HepG2 (cell line): ENCODE measurements around the gene PRKCE. TPM values are rescaled to one million over a fixed set of nuclear protein-coding genes. Genes with fewer than 3 reads are reported as not detected.

Experiments used
- ATAC-seq: fragments of 200-7000 bp; cut with Tn5 transposase; 3 replicates; pipeline ENCODE4 v1.9.1; 2020; ENCODE audit warnings: mild to moderate bottlenecking, moderate library complexity
- BruUV-seq: library from RNA; stranded (reverse); fragments of 400-500 nt; replicated peaks from 2 replicates; lab custom pipeline; 2021; lab: Mats Ljungman, UMichigan
- CTCF ChIA-PET: fragments of 300-600 bp; formaldehyde crosslinking; extraction: SDS; loops from one replicate; lab custom pipeline; 2021; ENCODE audit warnings: low total read pairs, inconsistent platforms, low intra/inter-chr PET ratio; lab: Yijun Ruan, JAX
- POLR2A ChIA-PET: fragments of 350-600 bp; sonication (Branson Sonifier 250); formaldehyde crosslinking; loops from one replicate; lab custom pipeline; 2020; ENCODE audit warnings: antibody characterized with exemption, inconsistent platforms; lab: Yijun Ruan, JAX
- DNase-seq: peaks from one replicate; pipeline ENCODE4 v3.0.0-alpha.2; 2015; ENCODE audit warnings: low spot score
- FAIRE-seq: peaks from 3 replicates; lab custom pipeline; 2011; peaks lifted over from hg19 to GRCh38; lab: Jason Lieb, UNC
- H2AFZ ChIP-seq: one replicate; pipeline ENCODE4 v1.6.1; 2011; ENCODE audit warnings: low read length, inconsistent platforms
- H3K27ac ChIP-seq: fragments of 300-600 bp; 3 replicates; pipeline ENCODE4 v1.8.0; 2011; ENCODE audit warnings: mixed run types, mild to moderate bottlenecking, mixed read lengths, low read length, inconsistent platforms; ENCODE audit not compliant: insufficient read depth; ENCODE audit errors: extremely low read length
- H3K27me3 ChIP-seq, 2 experiments: fragments of 200-600 bp in 1 of 2; 2 replicates in 1 of 2; 3 replicates in 1 of 2; pipeline versions ENCODE4 v1.6.0 to v1.8.0; 2011; ENCODE audit warnings: low read length in 2 of 2, mild to moderate bottlenecking in 2 of 2, moderate library complexity in 2 of 2, inconsistent platforms in 1 of 2; ENCODE audit not compliant: insufficient read depth in 2 of 2, control insufficient read depth in 1 of 2
- H3K36me3 ChIP-seq, 2 experiments: fragments of 200-600 bp in 1 of 2; replicated peaks in 1 of 2; 2 replicates in 1 of 2; 3 replicates in 1 of 2; pipeline versions ENCODE4 v1.5.1 to v1.8.0; 2011; ENCODE audit warnings: low read length in 2 of 2, inconsistent platforms in 1 of 2; ENCODE audit not compliant: insufficient read depth in 2 of 2, control insufficient read depth in 1 of 2
- H3K4me1 ChIP-seq: 2 replicates; pipeline ENCODE4 v1.5.1; 2012; ENCODE audit warnings: low read length, inconsistent platforms; ENCODE audit not compliant: insufficient read depth
- H3K4me2 ChIP-seq: 2 replicates; pipeline ENCODE4 v1.6.0; 2011; ENCODE audit warnings: low read depth, low read length, inconsistent platforms
- H3K4me3 ChIP-seq, 3 experiments: fragments of 200-600 bp in 1 of 3; sonication (generic), shearing (Covaris generic) in 1 of 3; replicated peaks in 1 of 3; 2 replicates each; pipeline ENCODE4 v1.5.1; 2011 to 2016; ENCODE audit warnings: low read length in 3 of 3, inconsistent platforms in 2 of 3, low read depth in 2 of 3, mild to moderate bottlenecking in 2 of 3, control low read depth in 1 of 3, mixed read lengths in 1 of 3; ENCODE audit not compliant: insufficient read depth in 1 of 3
- H3K79me2 ChIP-seq: one replicate; pipeline ENCODE4 v1.6.1; 2011; ENCODE audit warnings: low read length, inconsistent platforms; ENCODE audit not compliant: insufficient read depth
- H3K9ac ChIP-seq: 2 replicates; pipeline ENCODE4 v1.6.0; 2011; ENCODE audit warnings: mild to moderate bottlenecking, low read depth, low read length, inconsistent platforms; ENCODE audit not compliant: insufficient read depth
- H3K9me3 ChIP-seq: 2 replicates; pipeline ENCODE4 v1.5.1; 2012; ENCODE audit warnings: mild to moderate bottlenecking, low read length
- H4K20me1 ChIP-seq: 2 replicates; pipeline ENCODE4 v1.6.0; 2011; ENCODE audit warnings: inconsistent platforms, mild to moderate bottlenecking, low read length, moderate library complexity; ENCODE audit not compliant: insufficient read depth
- CREB1 ChIP-seq, 2 experiments: fragments of 450-650 bp in 1 of 2; IDR thresholded peaks; 2 replicates each; pipeline ENCODE4 v1.6.1; 2016 to 2017; ENCODE audit warnings: control low read depth in 1 of 2, mild to moderate bottlenecking in 1 of 2, missing compliant biosample characterization in 1 of 2, missing genetic modification characterization in 1 of 2
- CREM ChIP-seq, 2 experiments: sonication (generic) in 1 of 2; formaldehyde crosslinking in 1 of 2; IDR thresholded peaks; 2 replicates each; pipeline versions ENCODE4 v1.4.0 to v1.6.1; 2016 to 2020; ENCODE audit warnings: antibody characterized with exemption in 1 of 2, mild to moderate bottlenecking in 1 of 2, missing genetic modification reagents in 1 of 2
- EED ChIP-seq: sonication (generic); formaldehyde crosslinking; IDR thresholded peaks from 2 replicates; pipeline ENCODE4 v1.5.0; 2020; ENCODE audit warnings: mild to moderate bottlenecking, missing genetic modification reagents
- HIVEP1 ChIP-seq: sonication (generic); formaldehyde crosslinking; IDR thresholded peaks from 2 replicates; pipeline ENCODE4 v1.4.0; 2020; ENCODE audit warnings: mild to moderate bottlenecking, missing genetic modification reagents
- KLF9 ChIP-seq: IDR thresholded peaks from 2 replicates; pipeline ENCODE4 v1.6.1; 2016; ENCODE audit warnings: low read depth
- MTA3 ChIP-seq: sonication (generic); formaldehyde crosslinking; IDR thresholded peaks from 2 replicates; pipeline ENCODE4 v1.4.0; 2020; ENCODE audit warnings: missing genetic modification reagents
- NR2C2 ChIP-seq: sonication (generic); formaldehyde crosslinking; IDR thresholded peaks from 2 replicates; pipeline ENCODE4 v1.4.0; 2020; ENCODE audit warnings: missing genetic modification reagents, mild to moderate bottlenecking, moderate library complexity, borderline replicate concordance
- POLR2A ChIP-seq, 2 experiments: IDR thresholded peaks; 2 replicates each; pipeline ENCODE4 v1.6.1; 2011; ENCODE audit warnings: low read depth in 2 of 2, low read length in 2 of 2, mild to moderate bottlenecking in 1 of 2, moderate library complexity in 1 of 2; ENCODE audit not compliant: insufficient read depth in 1 of 2
- WGBS: methylation state at CpG from one replicate; pipeline ENCODE4 v1.1.6; 2017; ENCODE audit warnings: low lambda C conversion rate; 5-methylcytosine and 5-hydroxymethylcytosine counted together
- in situ Hi-C: cut with HindIII; loops from 2 replicates; pipeline ENCODE4 v1.10.0; 2017; ENCODE audit warnings: low pct_unique_long_range_greater_than_20kb; ENCODE audit not compliant: extremely low pct_ligation_motif_present
- intact Hi-C: fragments of 100-400 bp; cut with micrococcal nuclease; formaldehyde crosslinking; loops from one replicate; pipeline ENCODE4 v1.10.0; 2022; ENCODE audit not compliant: unreplicated experiment
- polyA plus RNA-seq, 8 experiments: library from polyadenylated mRNA; depleted of rRNA in 3 of 8; stranded (reverse) in 7 of 8; unstranded in 1 of 8; fragments of >200 nt; fragmentation: Illumina TruSeq in 4 of 8; extraction: Trizol in 4 of 8; gene quantifications; 2 replicates each; pipeline versions ENCODE4 v1.2.1 to v1.2.3, GENCODE V29; 2011 to 2016; ENCODE audit warnings: low read depth in 4 of 8, missing spikeins in 1 of 8, mixed read lengths in 1 of 8; ENCODE audit not compliant: insufficient read depth in 1 of 8
- total RNA-seq, 5 experiments: library from RNA; depleted of rRNA; stranded (reverse); fragments of >200 nt; fragmentation: Illumina TruSeq; extraction: Trizol; gene quantifications; 2 replicates each; pipeline ENCODE4 v1.2.3, GENCODE V29; 2016; ENCODE audit warnings: low read depth in 1 of 5

The PRKCE gene
- total and polyA plus RNA-seq, 2 of the 13 experiments (the other 11 are each of a cell fraction or from before 2014, with no cell fraction given) = 1.0 to 3.9 TPM

DNA sequence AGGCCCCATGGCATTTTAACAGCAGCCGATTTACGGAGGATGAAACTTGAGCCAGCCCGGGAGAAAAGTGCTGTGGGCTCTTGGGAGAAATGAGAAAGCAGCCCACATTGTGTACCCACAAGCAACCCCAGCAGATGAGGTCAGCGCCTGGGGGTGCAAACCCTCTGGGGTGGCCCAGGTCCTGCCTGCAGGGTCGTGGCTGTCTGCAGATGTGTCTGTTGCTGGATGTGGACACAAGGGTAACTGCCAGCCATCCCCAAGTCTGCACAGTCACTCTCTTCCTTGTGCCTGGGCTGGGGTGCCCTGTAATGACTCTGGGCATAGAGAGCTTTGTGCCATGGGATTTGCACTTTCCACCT, 170.8 kb downstream of the PRKCE start (continued):
- no peak for TF ChIP-seq NR2C2 (CRISPR knock-in tag)
- TF ChIP-seq CREM (IDR thresholded peaks at IDR 0.05) = no peak
- no peak for TF ChIP-seq CREM (CRISPR knock-in tag; IDR thresholded peaks at IDR 0.05)

DNA sequence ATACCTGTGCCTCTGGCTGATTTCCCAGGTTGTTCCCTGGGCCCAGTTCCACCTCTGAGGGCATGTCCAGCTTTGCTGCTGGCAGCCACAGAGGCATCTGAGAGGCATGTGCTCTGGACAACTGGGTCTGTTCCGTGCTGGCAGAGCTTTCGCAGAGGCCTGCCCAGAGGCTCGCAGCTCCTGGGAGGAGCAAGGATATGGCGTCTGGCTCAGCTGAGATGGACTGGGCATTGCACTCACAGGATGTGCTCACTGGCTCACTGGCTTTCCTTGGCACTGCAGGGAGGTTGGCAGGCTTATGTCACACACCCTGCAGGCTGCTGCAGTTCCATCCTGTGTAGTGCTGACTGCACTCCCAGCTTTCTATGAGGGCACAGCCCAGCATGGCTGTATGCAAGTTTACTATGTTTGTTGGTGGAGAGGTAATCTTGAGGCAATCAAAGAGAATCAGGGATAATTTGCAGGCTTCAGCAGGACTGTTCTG, 172.3 kb downstream of the PRKCE start:
- H4K20me1 ChIP-seq = no peaks in the 10 kb centered on the region; the same call in 1 of the 2 replicates
- DNase-seq = no peak
- no peak overlapping the region for H3K4me3 ChIP-seq
- no peaks in the 10 kb centered on the region for H3K79me2 ChIP-seq
- H2AFZ ChIP-seq = no peak overlapping the region
- H3K9ac ChIP-seq = no peak overlapping the region
- TF ChIP-seq KLF9 = no peak
- no peak for TF ChIP-seq POLR2A (IDR thresholded peaks at IDR 0.05; ENCODE audit: insufficient read depth in 1 of 2, low read depth in 2 of 2, low read length in 2 of 2)
- TF ChIP-seq MTA3 (CRISPR knock-in tag) = no peak
- no peak for TF ChIP-seq HIVEP1 (CRISPR knock-in tag)
- TF ChIP-seq EED (CRISPR knock-in tag) = no peak
- no peak for TF ChIP-seq CREB1 (IDR thresholded peaks at IDR 0.05)
- TF ChIP-seq CREB1 (CRISPR knock-in tag; IDR thresholded peaks at IDR 0.05) = no peak
- H3K4me1 ChIP-seq = peaks cover 12% of the 10 kb centered on the region
- intact Hi-C loops (no loop called here), in situ Hi-C loops (no loop called here)
- H3K27ac ChIP-seq = no peak overlapping the region
- ChIA-PET POLR2A (no interaction called here), CTCF (no interaction called here)
- ATAC-seq = no peak
- H3K36me3 ChIP-seq = no peaks in the 10 kb centered on the region
- FAIRE-seq = no peak
- no TSS peak for BruUV-seq
- H3K4me2 ChIP-seq = no peak overlapping the region
- H3K27me3 ChIP-seq = no peaks in the 10 kb centered on the region; a peak in 1 of 5 replicates
- WGBS = no CpG with 5 or more reads among the region's 4 CpGs
- H3K9me3 ChIP-seq = no peaks in the 10 kb centered on the region
